Esophagus muscularis mucosa (tissue), 4 donors: ENCODE data around the gene SLCO6A1. TPM values are rescaled to one million over a fixed set of nuclear protein-coding genes. Genes with fewer than 3 reads are reported as not detected.

Source experiments
- DNase-seq: peaks from one replicate; pipeline ENCODE4 v3.0.0-alpha.2; 2017; ENCODE audit errors: extremely low spot score
- H3K27ac ChIP-seq, 4 donors: fragments of 200-600 bp; sonication (generic); replicated peaks in 1 of 4; 1 replicate in 3 of 4; 2 replicates in 1 of 4; pipeline ENCODE4 v1.5.1; 2016 to 2019; ENCODE audit warnings: mild to moderate bottlenecking in 1 of 4
- H3K27me3 ChIP-seq, 4 donors: fragments of 200-600 bp; sonication (generic); one replicate each; pipeline versions ENCODE4 v1.5.1 to v1.6.0; 2016 to 2019
- H3K36me3 ChIP-seq, 4 donors: fragments of 200-600 bp; sonication (generic); one replicate each; pipeline ENCODE4 v1.5.1; 2016 to 2019
- H3K4me1 ChIP-seq, 4 donors: fragments of 200-600 bp; sonication (generic); one replicate each; pipeline ENCODE4 v1.5.1; 2016 to 2019
- H3K4me3 ChIP-seq, 4 donors: fragments of 200-600 bp; sonication (generic); 1 replicate in 2 of 4; 2 replicates in 2 of 4; pipeline ENCODE4 v1.5.1; 2016 to 2019; ENCODE audit warnings: mild to moderate bottlenecking in 4 of 4, moderate library complexity in 1 of 4
- H3K9me3 ChIP-seq, 4 donors: fragments of 200-600 bp; sonication (generic); 1 replicate in 3 of 4; 2 replicates in 1 of 4; pipeline ENCODE4 v1.5.1; 2016 to 2019
- CTCF ChIP-seq, 3 experiments: fragments of 200-600 bp in 2 of 3; fragments of 450-650 bp in 1 of 3; sonication (generic) in 2 of 3; IDR thresholded peaks; one replicate each; pipeline ENCODE4 v1.5.1; 2017 to 2019; ENCODE audit warnings: antibody characterized with exemption in 3 of 3, mild to moderate bottlenecking in 2 of 3, moderate library complexity in 1 of 3
- EP300 ChIP-seq: sonication (generic); formaldehyde crosslinking; IDR thresholded peaks from one replicate; pipeline ENCODE4 v1.6.1; 2017; ENCODE audit warnings: antibody characterized with exemption
- POLR2A ChIP-seq: fragments of 450-650 bp; IDR thresholded peaks from one replicate; pipeline ENCODE4 v1.6.1; 2017; ENCODE audit warnings: antibody characterized with exemption, moderate library complexity, mild to moderate bottlenecking, low read depth
- POLR2AphosphoS5 ChIP-seq, 2 donors: sonication (generic); formaldehyde crosslinking; IDR thresholded peaks; one replicate each; pipeline ENCODE4 v1.6.1; 2017; ENCODE audit warnings: antibody characterized with exemption in 2 of 2
- WGBS: methylation state at CpG from one replicate; pipeline ENCODE4 v1.1.5; 2018; 5-methylcytosine and 5-hydroxymethylcytosine counted together
- intact Hi-C: fragments of 100-400 bp; cut with DNase I; formaldehyde crosslinking; loops from one replicate; pipeline ENCODE4 v1.15.1; 2023
- total RNA-seq, 4 donors: library from RNA; depleted of rRNA; stranded (reverse); fragments of >200 nt; gene quantifications; one replicate each; pipeline versions ENCODE4 v1.1.0 to v1.2.1, GENCODE V29; 2016

Gene SLCO6A1
- total RNA-seq, 4 donors from 2014 or later = not detected

- no peaks in the 10 kb centered on the region for H3K9me3 ChIP-seq
- intact Hi-C loops = no loop called here
- WGBS = 50% methylated on average over 4 of the region's 4 CpGs
- TF ChIP-seq POLR2A = no peak
- TF ChIP-seq CTCF (IDR thresholded peaks at IDR 0.05) = no peak
- TF ChIP-seq POLR2AphosphoS5 (IDR thresholded peaks at IDR 0.05) = no peak
- TF ChIP-seq EP300 = no peak
- H3K27ac ChIP-seq = no peak overlapping the region
- no peaks in the 10 kb centered on the region for H3K27me3 ChIP-seq
- H3K4me3 ChIP-seq = no peak overlapping the region
- peaks cover 0 to 5% (median 0%) of the 10 kb centered on the region in 4 donors for H3K4me1 ChIP-seq
- H3K36me3 ChIP-seq = no peaks in the 10 kb centered on the region
- DNase-seq = no peak
These were observed 33.3 kb upstream of the SLCO6A1 start for GRCh38 chr5:102532123-102532522.

- no peaks in the 10 kb centered on the region for H3K9me3 ChIP-seq
- TF ChIP-seq EP300 = no peak
- no peak for TF ChIP-seq POLR2A
- no peak for TF ChIP-seq POLR2AphosphoS5 (IDR thresholded peaks at IDR 0.05)
- TF ChIP-seq CTCF (IDR thresholded peaks at IDR 0.05) = no peak
- 73% methylated on average over 1 of the region's 1 CpG for WGBS
- no peak overlapping the region for H3K27ac ChIP-seq
- no peaks in the 10 kb centered on the region for H3K27me3 ChIP-seq
- intact Hi-C loops = no loop called here
- peaks cover 0 to 5% (median 0%) of the 10 kb centered on the region in 4 donors for H3K4me1 ChIP-seq
- no peaks in the 10 kb centered on the region for H3K36me3 ChIP-seq
- no peak for DNase-seq
- no peak overlapping the region for H3K4me3 ChIP-seq
These were observed 32.7 kb upstream of the SLCO6A1 start for GRCh38 chr5:102531506-102531905.

- H3K36me3 ChIP-seq = no peaks in the 10 kb centered on the region
- no peak overlapping the region for H3K4me3 ChIP-seq
- DNase-seq = no peak
- WGBS = 84% methylated on average over 4 of the region's 4 CpGs
- no peaks in the 10 kb centered on the region for H3K9me3 ChIP-seq
- H3K4me1 ChIP-seq = peaks cover 0 to 5% (median 0%) of the 10 kb centered on the region in 4 donors
- no peak overlapping the region for H3K27ac ChIP-seq
- no peak for TF ChIP-seq POLR2A
- TF ChIP-seq CTCF (IDR thresholded peaks at IDR 0.05) = no peak
- TF ChIP-seq POLR2AphosphoS5 (IDR thresholded peaks at IDR 0.05) = no peak
- no peaks in the 10 kb centered on the region for H3K27me3 ChIP-seq
- intact Hi-C loops = no loop called here
These were observed 30.6 kb upstream of the SLCO6A1 start for GRCh38 chr5:102529447-102529846.

GRCh38 chr5:102529031-102529430, 30.2 kb upstream of the SLCO6A1 start:
- Histone ChIP-seq H3K4me1 (peaks cover 0 to 5% (median 0%) of the 10 kb centered on the region in 4 donors), H3K27me3 (no peaks in the 10 kb centered on the region), H3K9me3 (no peaks in the 10 kb centered on the region), H3K27ac (no peak overlapping the region), H3K4me3 (no peak overlapping the region), H3K36me3 (no peaks in the 10 kb centered on the region)
- intact Hi-C loops = no loop called here
- no peak for TF ChIP-seq EP300
- no peak for TF ChIP-seq POLR2AphosphoS5 (IDR thresholded peaks at IDR 0.05)
- DNase-seq = no peak

- intact Hi-C loops = no loop called here
- no peak overlapping the region for H3K4me3 ChIP-seq
- H3K36me3 ChIP-seq = no peaks in the 10 kb centered on the region
- peaks cover 0 to 5% (median 0%) of the 10 kb centered on the region in 4 donors for H3K4me1 ChIP-seq
- TF ChIP-seq EP300 = no peak
- TF ChIP-seq CTCF (IDR thresholded peaks at IDR 0.05) = no peak
- no peak for TF ChIP-seq POLR2AphosphoS5 (IDR thresholded peaks at IDR 0.05)
- TF ChIP-seq POLR2A = no peak
- H3K9me3 ChIP-seq = no peaks in the 10 kb centered on the region
- no peaks in the 10 kb centered on the region for H3K27me3 ChIP-seq
- no peak for DNase-seq
- no peak overlapping the region for H3K27ac ChIP-seq
These were observed 29.8 kb upstream of the SLCO6A1 start for GRCh38 chr5:102528600-102528999.
